T-cell (primary cell): Measurements from ENCODE around the gene SDK1. TPM values are rescaled to one million over a fixed set of nuclear protein-coding genes. Genes with fewer than 3 reads are reported as not detected.

Experiments
- ATAC-seq, 4 experiments: fragments of 200-7000 bp in 3 of 4; fragments of 150-1000 bp in 1 of 4; cut with Tn5 transposase; replicated peaks in 1 of 4; 1 replicate in 3 of 4; 2 replicates in 1 of 4; pipeline ENCODE4 v1.10.0; 2021; ENCODE audit warnings: moderate library complexity in 3 of 4, mild to moderate bottlenecking in 2 of 4, moderate number of reproducible peaks in 1 of 4
- CTCF ChIA-PET, 2 donors: fragments of 300-600 bp; sonication (Branson Sonifier 250); formaldehyde crosslinking; loops; one replicate each; lab custom pipeline; 2022; ENCODE audit warnings: antibody characterized with exemption in 2 of 2; lab: Charles Lee
- POLR2A ChIA-PET, 2 donors: fragments of 300-600 bp; sonication (Branson Sonifier 250); formaldehyde crosslinking; loops; one replicate each; lab custom pipeline; 2022; ENCODE audit warnings: antibody characterized with exemption in 2 of 2; lab: Charles Lee
- DNase-seq, 35 experiments: peaks; one replicate each; pipeline versions ENCODE4 v3.0.0 to v3.0.0-alpha.2; 2013 to 2023
- H3K27ac ChIP-seq: one replicate; pipeline ENCODE4 v1.5.1; 2013; ENCODE audit warnings: low read length
- H3K27me3 ChIP-seq, 2 experiments: replicated peaks in 1 of 2; 1 replicate in 1 of 2; 2 replicates in 1 of 2; pipeline versions ENCODE4 v1.6.1 to v1.7.0; 2013; ENCODE audit warnings: low read length in 1 of 2, mixed read lengths in 1 of 2; ENCODE audit not compliant: control insufficient read depth in 2 of 2, insufficient read depth in 2 of 2; ENCODE audit errors: extremely low read depth in 1 of 2
- H3K36me3 ChIP-seq, 2 donors: 1 replicate in 1 of 2; 2 replicates in 1 of 2; pipeline versions ENCODE4 v1.6.1 to v1.7.0; 2013; ENCODE audit warnings: low read length in 1 of 2; ENCODE audit not compliant: control insufficient read depth in 2 of 2, insufficient read depth in 1 of 2; ENCODE audit errors: extremely low read depth in 1 of 2
- H3K4me1 ChIP-seq, 2 experiments: 1 replicate in 1 of 2; 2 replicates in 1 of 2; pipeline versions ENCODE4 v1.6.1 to v1.7.0; 2013; ENCODE audit warnings: low read length in 2 of 2, mixed read lengths in 1 of 2; ENCODE audit not compliant: insufficient read depth in 2 of 2, control insufficient read depth in 1 of 2; ENCODE audit errors: extremely low read depth in 1 of 2
- H3K4me3 ChIP-seq, 2 donors: 1 replicate in 1 of 2; 2 replicates in 1 of 2; pipeline versions ENCODE4 v1.5.1 to v1.7.0; 2013; ENCODE audit warnings: mild to moderate bottlenecking in 2 of 2, low read length in 1 of 2, moderate library complexity in 1 of 2; ENCODE audit not compliant: control insufficient read depth in 1 of 2; ENCODE audit errors: extremely low read depth in 1 of 2
- H3K9me3 ChIP-seq: 2 replicates; pipeline ENCODE4 v1.7.0; 2013
- H3K27ac Mint-ChIP-seq, 2 donors: one replicate each; pipeline ENCODE4 v1.8.0; 2020 to 2021; ENCODE audit warnings: mild to moderate bottlenecking in 2 of 2, mixed read lengths in 2 of 2
- H3K27me3 Mint-ChIP-seq, 2 donors: one replicate each; pipeline ENCODE4 v1.8.0; 2021 to 2022; ENCODE audit warnings: mixed read lengths in 2 of 2
- H3K36me3 Mint-ChIP-seq: one replicate; pipeline ENCODE4 v1.8.0; 2021; ENCODE audit warnings: mixed read lengths
- H3K4me1 Mint-ChIP-seq, 3 donors: one replicate each; pipeline ENCODE4 v1.8.0; 2020 to 2022; ENCODE audit warnings: mixed read lengths in 3 of 3, mild to moderate bottlenecking in 1 of 3
- H3K4me3 Mint-ChIP-seq, 3 donors: one replicate each; pipeline ENCODE4 v1.8.0; 2020 to 2022; ENCODE audit warnings: mild to moderate bottlenecking in 3 of 3, mixed read lengths in 3 of 3, moderate library complexity in 3 of 3
- H3K9me3 Mint-ChIP-seq, 3 donors: one replicate each; pipeline ENCODE4 v1.8.0; 2020 to 2022; ENCODE audit warnings: mixed read lengths in 3 of 3
- WGBS: methylation state at CpG from one replicate; pipeline ENCODE4 v1.1.5; 2013; ENCODE audit warnings: missing lambda C conversion rate; ENCODE audit not compliant: insufficient coverage; 5-methylcytosine and 5-hydroxymethylcytosine counted together
- total RNA-seq, 35 experiments: library from RNA in 6 of 35; stranded (reverse) in 6 of 35; fragments of 120-200 nt in 1 of 35; gene quantifications; one replicate each; pipeline versions ENCODE4 v1.2.1 to v1.2.4 and lab custom pipeline; 2013 to 2026

The SDK1 gene
- total RNA-seq, 5 donors from 2014 or later (not counting 1 experiment from before 2014, with no cell fraction given) = 0.47 to 1.7 (median 0.63) TPM

DNA sequence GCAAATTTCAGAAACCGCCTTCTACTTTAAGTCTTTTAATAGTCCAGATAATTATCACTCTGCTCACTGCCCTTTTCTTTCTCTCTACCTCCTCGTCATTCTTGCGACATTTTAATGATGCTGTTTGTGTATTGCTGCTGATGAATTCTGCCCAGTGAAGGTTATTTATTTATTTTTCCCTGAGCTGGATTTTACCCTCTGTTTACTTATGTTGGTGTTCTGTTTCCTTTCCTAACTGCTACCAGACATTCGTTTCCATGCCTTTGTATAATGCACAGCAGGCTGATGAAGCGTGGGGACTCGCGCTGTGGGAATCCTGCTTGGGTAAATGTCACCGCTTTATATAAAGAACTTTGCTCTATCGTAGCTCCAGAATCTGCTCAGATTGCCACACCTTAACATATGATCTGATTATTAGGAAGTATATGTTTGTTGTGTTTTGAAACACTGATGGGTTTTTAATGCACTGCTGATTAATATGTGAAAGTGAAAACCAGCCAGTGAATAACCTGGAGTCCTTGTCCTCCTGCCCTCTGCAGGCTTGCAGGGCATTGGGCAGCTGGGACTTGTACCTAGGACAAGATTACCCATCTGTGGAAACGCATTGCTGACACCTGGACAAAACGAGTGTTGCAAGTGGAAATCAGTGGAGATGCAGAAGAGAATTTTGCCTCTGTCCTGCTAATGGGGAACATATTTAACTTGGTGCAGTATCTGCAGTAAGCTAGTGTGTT, 291.5 kb downstream of the SDK1 start:
- Mint-ChIP-seq H3K36me3 (no peaks in the 10 kb centered on the region), H3K4me1 (peaks cover 3 to 8% (median 5%) of the 10 kb centered on the region in 3 donors), H3K9me3 (no peaks in the 10 kb centered on the region)

GRCh38 chr7:3594901-3595300, 293.8 kb downstream of the SDK1 start:
- H3K4me3 ChIP-seq = no peak overlapping the region
- H3K4me1 Mint-ChIP-seq = peaks cover 0 to 4% (median 0%) of the 10 kb centered on the region in 3 donors
- H3K27me3 Mint-ChIP-seq = peaks cover 0 to 2% of the 10 kb centered on the region in 2 donors
- no peak for ATAC-seq
- H3K4me1 ChIP-seq = no peaks in the 10 kb centered on the region
- no peak overlapping the region for H3K27ac Mint-ChIP-seq
- H3K9me3 ChIP-seq = no peaks in the 10 kb centered on the region
- DNase-seq = no peak
- POLR2A ChIA-PET = no interaction called here
- no peak overlapping the region for H3K27ac ChIP-seq
- no peaks in the 10 kb centered on the region for H3K27me3 ChIP-seq
- WGBS = no CpG with 5 or more reads among the region's 4 CpGs
- no peaks in the 10 kb centered on the region for H3K36me3 ChIP-seq
- H3K4me3 Mint-ChIP-seq = no peak overlapping the region
- H3K9me3 Mint-ChIP-seq = no peaks in the 10 kb centered on the region
- H3K36me3 Mint-ChIP-seq = no peaks in the 10 kb centered on the region
- CTCF ChIA-PET = no interaction called here

More for the DNA sequence above, 291.5 kb downstream of the SDK1 start:
- Histone ChIP-seq H3K4me3 (no peak overlapping the region), H3K36me3 (no peaks in the 10 kb centered on the region), H3K4me1 (no peaks in the 10 kb centered on the region), H3K27ac (no peak overlapping the region), H3K9me3 (no peaks in the 10 kb centered on the region), H3K27me3 (no peaks in the 10 kb centered on the region)
- Mint-ChIP-seq H3K27ac (no peak overlapping the region), H3K27me3 (no peaks in the 10 kb centered on the region), H3K4me3 (no peak overlapping the region)
- ATAC-seq = no peak
- ChIA-PET POLR2A (interaction anchor here in 1 of 2 donors (0.6 kb wide), 1 partner anchor 196 kb away, joined by 3 read pairs; no protein-coding TSS in a partner anchor), CTCF (interaction anchor here in 1 of 2 donors (0.9 kb wide), 1 partner anchor 21 kb away, joined by 3 read pairs; no protein-coding TSS in a partner anchor)
- no peak for DNase-seq
- WGBS = 95% methylated on average over 4 of the region's 11 CpGs

DNA sequence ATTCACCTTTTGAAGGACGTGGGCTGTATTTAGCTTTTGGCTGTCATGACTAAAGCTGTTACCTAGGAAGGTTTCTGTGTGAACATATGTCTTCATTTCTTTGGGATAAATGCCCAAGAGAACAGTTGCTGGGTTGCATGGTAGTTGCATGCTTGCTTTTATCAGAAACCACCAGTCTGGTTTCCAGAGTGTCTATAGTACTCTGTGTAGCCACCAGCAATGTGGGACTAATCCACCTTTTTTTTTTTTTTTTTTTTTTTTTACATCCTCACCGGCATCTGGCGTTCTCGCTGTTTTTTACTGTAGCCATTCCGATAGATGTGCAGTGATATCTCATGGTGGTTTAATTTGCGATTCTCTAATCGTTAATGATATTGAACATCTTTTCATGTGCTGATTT, 297.8 kb downstream of the SDK1 start:
- ChIA-PET CTCF (no interaction called here), POLR2A (no interaction called here)
- no peaks in the 10 kb centered on the region for H3K4me1 ChIP-seq
- Mint-ChIP-seq H3K36me3 (no peaks in the 10 kb centered on the region), H3K27me3 (peaks cover 0 to 2% of the 10 kb centered on the region in 2 donors), H3K9me3 (peaks cover 0 to 2% (median 0%) of the 10 kb centered on the region in 3 donors), H3K4me1 (peaks cover 0 to 4% (median 0%) of the 10 kb centered on the region in 3 donors), H3K4me3 (no peak overlapping the region), H3K27ac (no peak overlapping the region)
- no peaks in the 10 kb centered on the region for H3K36me3 ChIP-seq
- ATAC-seq (no peak), DNase-seq (no peak)
- H3K4me3 ChIP-seq = no peak overlapping the region
- no peaks in the 10 kb centered on the region for H3K9me3 ChIP-seq
- WGBS = 86% methylated on average over 4 of the region's 7 CpGs
- H3K27ac ChIP-seq = no peak overlapping the region
- no peaks in the 10 kb centered on the region for H3K27me3 ChIP-seq

DNA sequence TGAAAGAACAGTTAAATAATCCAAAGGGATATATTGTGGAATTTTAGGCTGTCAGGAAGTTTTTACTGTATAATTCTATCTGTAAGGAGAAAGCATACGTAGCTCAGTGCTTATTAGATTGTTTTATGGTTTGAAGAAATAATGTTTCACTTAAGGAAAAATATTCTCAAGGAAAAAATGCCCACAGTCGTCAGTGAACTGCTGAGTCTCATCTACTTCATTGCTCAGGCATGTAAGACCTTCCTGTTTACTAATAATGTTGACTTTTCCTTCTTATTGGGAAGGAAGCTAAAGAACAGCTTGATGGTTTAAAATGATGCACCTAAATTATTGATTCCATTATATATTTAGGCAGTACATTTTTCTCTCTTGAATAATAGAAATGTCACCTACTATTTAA, 304.2 kb downstream of the SDK1 start:
- ChIA-PET CTCF (interaction anchor here in 1 of 2 donors (0.7 kb wide), 1 partner anchor 76 kb away, joined by 3 read pairs; no protein-coding TSS in a partner anchor), POLR2A (interaction anchor here (0.7 to 1.2 kb wide), 3 partner anchors 12 to 284 kb away, joined by 3 to 4 read pairs (median 3); no protein-coding TSS in a partner anchor)
- Mint-ChIP-seq H3K27ac (no peak overlapping the region), H3K27me3 (peaks cover 5 to 12% of the 10 kb centered on the region in 2 donors), H3K9me3 (peaks cover 0 to 4% (median 4%) of the 10 kb centered on the region in 3 donors), H3K4me3 (no peak overlapping the region), H3K4me1 (no peaks in the 10 kb centered on the region), H3K36me3 (no peaks in the 10 kb centered on the region)
- WGBS = no CpG with 5 or more reads among the region's 2 CpGs
- Histone ChIP-seq H3K27ac (no peak overlapping the region), H3K9me3 (no peaks in the 10 kb centered on the region), H3K4me3 (no peak overlapping the region), H3K27me3 (peaks cover 0 to 6% of the 10 kb centered on the region in 2 experiments), H3K36me3 (no peaks in the 10 kb centered on the region), H3K4me1 (no peaks in the 10 kb centered on the region)
- no peak for DNase-seq
- ATAC-seq = no peak

GRCh38 chr7:3606436-3606835, 305.4 kb downstream of the SDK1 start:
- DNase-seq = no peak
- 59% methylated on average over 2 of the region's 4 CpGs for whole genome bisulfite sequencing

GRCh38 chr7:3607847-3608246, 306.8 kb downstream of the SDK1 start:
- Histone ChIP-seq H3K9me3 (no peaks in the 10 kb centered on the region), H3K27ac (no peak overlapping the region), H3K4me3 (no peak overlapping the region), H3K36me3 (no peaks in the 10 kb centered on the region), H3K27me3 (peaks cover 0 to 6% of the 10 kb centered on the region in 2 experiments), H3K4me1 (no peaks in the 10 kb centered on the region)
- no peak overlapping the region for H3K4me3 Mint-ChIP-seq
- ChIA-PET CTCF (interaction anchor here in 1 of 2 donors (0.6 kb wide), 1 partner anchor 1148 kb away, joined by 5 read pairs; no protein-coding TSS in a partner anchor), POLR2A (no interaction called here)
- H3K36me3 Mint-ChIP-seq = no peaks in the 10 kb centered on the region
- 90% methylated on average over 4 of the region's 8 CpGs for WGBS
- DNase-seq (no peak), ATAC-seq (no peak)
- no peak overlapping the region for H3K27ac Mint-ChIP-seq
- H3K9me3 Mint-ChIP-seq = peaks cover 0 to 4% (median 4%) of the 10 kb centered on the region in 3 donors
- H3K27me3 Mint-ChIP-seq = peaks cover 10 to 18% of the 10 kb centered on the region in 2 donors
- H3K4me1 Mint-ChIP-seq = no peaks in the 10 kb centered on the region

More at GRCh38 chr7:3606436-3606835, 305.4 kb downstream of the SDK1 start:
- H3K9me3 Mint-ChIP-seq = peaks cover 0 to 4% (median 4%) of the 10 kb centered on the region in 3 donors
- H3K36me3 ChIP-seq = no peaks in the 10 kb centered on the region
- no peaks in the 10 kb centered on the region for H3K4me1 Mint-ChIP-seq
- no peaks in the 10 kb centered on the region for H3K9me3 ChIP-seq
- ATAC-seq = no peak
- H3K27ac Mint-ChIP-seq = no peak overlapping the region
- no peaks in the 10 kb centered on the region for H3K4me1 ChIP-seq
- H3K4me3 ChIP-seq = no peak overlapping the region
- no peaks in the 10 kb centered on the region for H3K36me3 Mint-ChIP-seq
- ChIA-PET POLR2A (interaction anchor here in 1 of 2 donors (1.2 kb wide), 1 partner anchor 286 kb away, joined by 4 read pairs; no protein-coding TSS in a partner anchor), CTCF (no interaction called here)
- peaks cover 10 to 13% of the 10 kb centered on the region in 2 donors for H3K27me3 Mint-ChIP-seq
- H3K27me3 ChIP-seq = peaks cover 0 to 6% of the 10 kb centered on the region in 2 experiments
- no peak overlapping the region for H3K4me3 Mint-ChIP-seq
- H3K27ac ChIP-seq = no peak overlapping the region
